ENCODE results near the gene CABP1.

Gene CABP1

GRCh38 chr12:120708651-120709050, 68.2 kb downstream of the CABP1 start:
- no peak for TF ChIP-seq CTCF (IDR thresholded peaks at IDR 0.05; ENCODE audit: insufficient read depth, missing control alignments)

GRCh38 chr12:120710031-120710804, 69.8 kb downstream of the CABP1 start, which contains the start of gene UNC119B:
UNC119B (plus strand) TSS chr12:120710458; CDS start chr12:120710475, 17 bp downstream.
- TF ChIP-seq CTCF (IDR thresholded peaks at IDR 0.05; ENCODE audit: insufficient read depth, missing control alignments) = no peak
- FAIRE-seq (no peak), DNase-seq (ENCODE audit: insufficient read length, low spot score) (peak; percentile 79)

More at GRCh38 chr12:120708651-120709050, 68.2 kb downstream of the CABP1 start:
- no peak for DNase-seq (ENCODE audit: insufficient read length, low spot score)
- FAIRE-seq = no peak

- no peak for TF ChIP-seq CTCF (IDR thresholded peaks at IDR 0.05; ENCODE audit: insufficient read depth, missing control alignments)
- no peak for FAIRE-seq
- no peak for DNase-seq (ENCODE audit: insufficient read length, low spot score)
Measured at GRCh38 chr12:120710805-120711296, 70.4 kb downstream of the CABP1 start.

- DNase-seq (ENCODE audit: insufficient read length, low spot score) (no peak), FAIRE-seq (no peak)
- no peak for TF ChIP-seq CTCF (IDR thresholded peaks at IDR 0.05; ENCODE audit: insufficient read depth, missing control alignments)
Measured at GRCh38 chr12:120711411-120711810, 71.0 kb downstream of the CABP1 start.

- FAIRE-seq (no peak), DNase-seq (ENCODE audit: insufficient read length, low spot score) (no peak)
- TF ChIP-seq CTCF (IDR thresholded peaks at IDR 0.05; ENCODE audit: insufficient read depth, missing control alignments) = no peak
Measured at GRCh38 chr12:120712610-120713009, 72.2 kb downstream of the CABP1 start.

GRCh38 chr12:120713861-120714482, 73.5 kb downstream of the CABP1 start:
- DNase-seq (ENCODE audit: insufficient read length, low spot score) (peak; percentile 55), FAIRE-seq (no peak)
- peak; percentile 82 for TF ChIP-seq CTCF (IDR thresholded peaks at IDR 0.05; ENCODE audit: insufficient read depth, missing control alignments)

All from D721Med (cell line).